Measurements from ENCODE around the gene DDIT4.

DNA sequence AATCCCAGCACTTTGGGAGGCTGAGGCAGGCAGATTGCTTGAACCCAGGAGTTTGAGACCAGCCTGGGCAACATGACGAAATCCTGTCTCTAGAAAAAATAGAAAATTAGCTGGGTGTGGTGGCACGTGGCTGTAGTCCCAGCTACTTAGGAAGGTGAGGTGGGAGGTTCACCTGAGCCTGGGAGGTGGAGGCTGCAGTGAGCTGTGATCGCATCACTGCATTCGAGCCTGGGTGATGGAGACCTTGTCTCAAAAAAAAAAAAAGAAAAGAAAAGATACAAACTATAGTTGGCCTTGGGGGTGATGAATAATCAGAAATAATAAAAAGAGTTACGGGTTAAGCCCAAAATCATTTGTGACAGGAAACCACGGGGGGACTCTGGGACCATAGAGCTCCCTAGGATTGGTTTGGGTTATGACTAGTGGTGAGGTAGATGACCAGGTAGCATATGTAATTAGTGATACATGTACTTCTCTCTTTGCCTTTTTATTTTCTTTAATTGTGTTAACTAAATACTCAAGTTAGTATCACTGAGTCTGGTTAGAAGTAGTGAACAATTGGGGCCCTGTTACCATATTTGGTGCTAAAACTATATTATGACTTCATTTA, 47.2 kb upstream of the DDIT4 start:
- TF ChIP-seq TAF1 (IDR thresholded peaks at IDR 0.05; ENCODE audit: low read depth, low read length) (no peak), POLR2A (IDR thresholded peaks at IDR 0.05; ENCODE audit: low read depth, low read length) (no peak), POLR2AphosphoS5 (IDR thresholded peaks at IDR 0.05; ENCODE audit: low read depth, low read length) (no peak)
